ENCODE measurements around the gene ILDR2.

ILDR2 gene

GRCh38 chr1:166924823-166925541, 50.4 kb downstream of the ILDR2 start:
- DNase-seq = no peak

- no peak for DNase-seq
Measured at GRCh38 chr1:166920561-166921475, 54.5 kb downstream of the ILDR2 start.

- no peak for DNase-seq
Measured at GRCh38 chr1:166918956-166919316, 56.4 kb downstream of the ILDR2 start.

GRCh38 chr1:166918088-166918955, 57.0 kb downstream of the ILDR2 start:
- no peak for DNase-seq

GRCh38 chr1:166915941-166916340, 59.4 kb downstream of the ILDR2 start:
- DNase-seq = no peak

GRCh38 chr1:166915042-166915441, 60.3 kb downstream of the ILDR2 start:
- DNase-seq = no peak

GRCh38 chr1:166914111-166914510, 61.2 kb downstream of the ILDR2 start:
- no peak for DNase-seq

- no peak for DNase-seq
Measured at GRCh38 chr1:166911624-166912023, 63.7 kb downstream of the ILDR2 start.

- DNase-seq = peak in 1 of 2 donors; percentile 91
Measured at GRCh38 chr1:166910396-166910994, 64.8 kb downstream of the ILDR2 start.

GRCh38 chr1:166908942-166909341, 66.4 kb downstream of the ILDR2 start:
- DNase-seq = no peak

GRCh38 chr1:166907763-166908162, 67.6 kb downstream of the ILDR2 start:
- DNase-seq = no peak

- DNase-seq = no peak
Measured at GRCh38 chr1:166907051-166907450, 68.3 kb downstream of the ILDR2 start.

- no peak for DNase-seq
Measured at GRCh38 chr1:166906647-166907046, 68.7 kb downstream of the ILDR2 start.

GRCh38 chr1:166905900-166906299, 69.4 kb downstream of the ILDR2 start:
- DNase-seq = no peak

GRCh38 chr1:166905136-166905535, 70.2 kb downstream of the ILDR2 start:
- no peak for DNase-seq

GRCh38 chr1:166903232-166903631, 72.1 kb downstream of the ILDR2 start:
- no peak for DNase-seq

- peak in 1 of 2 donors; percentile 99 for DNase-seq
Measured at GRCh38 chr1:166902279-166902678, 73.1 kb downstream of the ILDR2 start.

GRCh38 chr1:166900987-166901386, 74.4 kb downstream of the ILDR2 start:
- no peak for DNase-seq

GRCh38 chr1:166899769-166900168, 75.6 kb downstream of the ILDR2 start:
- no peak for DNase-seq

GRCh38 chr1:166895766-166896165, 79.6 kb downstream of the ILDR2 start:
- DNase-seq = no peak

GRCh38 chr1:166889776-166890175, 85.6 kb downstream of the ILDR2 start:
- no peak for DNase-seq

- DNase-seq = no peak
Measured at GRCh38 chr1:166888373-166889111, 86.8 kb downstream of the ILDR2 start.
